Measurements from ENCODE around the gene PPT2.
"Not testable (repeated sequence)": the region's sequence is repeated elsewhere in the genome, so short reads cannot be mapped to it uniquely, and the experiment has no call there.

Gene PPT2

DNA sequence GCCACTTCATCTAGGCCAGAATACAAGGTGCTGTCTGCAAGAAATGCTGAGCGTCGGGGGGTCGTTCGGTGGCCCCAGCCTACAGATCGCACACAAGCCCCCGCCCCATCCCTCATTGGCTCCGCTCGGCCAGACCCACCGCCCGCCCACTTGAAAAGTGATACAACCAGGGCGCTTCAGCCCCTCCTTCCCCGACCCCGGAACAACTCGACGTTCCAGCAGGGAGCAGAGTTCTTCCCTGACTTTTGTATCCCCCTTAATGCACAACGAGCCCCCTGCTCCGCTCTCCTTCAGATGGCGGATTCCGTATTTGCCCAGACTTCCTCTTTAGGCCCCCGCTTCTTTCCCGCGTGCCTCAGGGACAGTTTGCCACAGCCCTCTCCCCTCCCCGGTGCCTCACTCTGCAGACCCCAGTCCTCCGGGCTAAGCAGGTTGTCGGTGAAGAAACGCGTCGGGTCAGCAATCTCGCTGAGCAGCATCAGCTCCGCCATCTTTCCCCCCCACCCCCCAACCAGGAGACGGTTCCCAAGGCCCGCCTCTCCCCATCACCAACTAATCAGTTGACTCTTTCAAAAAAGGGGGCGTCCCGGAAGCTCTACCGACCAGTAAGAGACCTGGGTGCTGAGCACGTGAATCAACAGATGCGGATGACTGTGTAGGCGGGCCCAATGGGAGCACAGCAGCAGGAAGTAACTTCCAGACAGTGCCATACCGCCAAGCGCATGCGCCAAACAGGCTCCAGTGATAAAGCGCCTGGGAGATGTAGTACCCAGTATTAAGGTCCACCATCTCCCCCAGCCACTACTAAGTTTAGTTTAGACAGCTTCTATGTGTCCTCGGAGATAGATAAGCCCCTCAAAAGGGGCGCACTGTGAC lies 26.0 kb upstream of the PPT2 start, which contains the start of gene ATF6B:
Gene ATF6B (minus strand): TSS at position 530 of the 876 bp plus-strand sequence. CDS start 39 bp downstream, at position 491.
- peak; percentile 99 for DNase-seq

DNA sequence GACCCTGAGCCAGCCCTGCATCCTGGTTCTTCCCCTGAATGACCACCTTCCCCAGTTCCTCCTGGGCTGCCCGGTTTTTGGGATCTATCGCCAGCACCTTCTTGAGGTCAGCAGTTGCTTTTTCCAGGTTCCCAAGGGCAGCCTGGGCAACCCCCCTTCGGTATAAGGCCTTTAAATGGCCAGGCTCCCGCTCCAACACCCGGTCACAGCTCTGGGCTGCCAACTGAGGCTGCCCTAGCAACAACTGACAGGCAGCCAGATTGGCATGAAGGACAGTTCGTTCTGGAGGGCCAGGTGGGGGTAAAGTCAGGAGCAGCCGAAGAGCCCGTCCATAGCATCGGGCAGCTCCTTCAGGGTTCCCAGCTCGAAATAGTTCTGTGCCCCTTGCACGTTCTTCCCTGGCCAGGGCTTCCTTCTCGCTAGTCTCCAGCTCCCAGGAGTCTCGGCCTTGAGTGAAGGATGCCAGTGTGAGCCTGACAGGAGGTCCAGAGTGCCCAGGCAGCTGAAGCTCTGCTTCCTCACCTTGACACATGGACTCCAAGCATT lies 25.1 kb upstream of the PPT2 start:
- no peak for DNase-seq

DNA sequence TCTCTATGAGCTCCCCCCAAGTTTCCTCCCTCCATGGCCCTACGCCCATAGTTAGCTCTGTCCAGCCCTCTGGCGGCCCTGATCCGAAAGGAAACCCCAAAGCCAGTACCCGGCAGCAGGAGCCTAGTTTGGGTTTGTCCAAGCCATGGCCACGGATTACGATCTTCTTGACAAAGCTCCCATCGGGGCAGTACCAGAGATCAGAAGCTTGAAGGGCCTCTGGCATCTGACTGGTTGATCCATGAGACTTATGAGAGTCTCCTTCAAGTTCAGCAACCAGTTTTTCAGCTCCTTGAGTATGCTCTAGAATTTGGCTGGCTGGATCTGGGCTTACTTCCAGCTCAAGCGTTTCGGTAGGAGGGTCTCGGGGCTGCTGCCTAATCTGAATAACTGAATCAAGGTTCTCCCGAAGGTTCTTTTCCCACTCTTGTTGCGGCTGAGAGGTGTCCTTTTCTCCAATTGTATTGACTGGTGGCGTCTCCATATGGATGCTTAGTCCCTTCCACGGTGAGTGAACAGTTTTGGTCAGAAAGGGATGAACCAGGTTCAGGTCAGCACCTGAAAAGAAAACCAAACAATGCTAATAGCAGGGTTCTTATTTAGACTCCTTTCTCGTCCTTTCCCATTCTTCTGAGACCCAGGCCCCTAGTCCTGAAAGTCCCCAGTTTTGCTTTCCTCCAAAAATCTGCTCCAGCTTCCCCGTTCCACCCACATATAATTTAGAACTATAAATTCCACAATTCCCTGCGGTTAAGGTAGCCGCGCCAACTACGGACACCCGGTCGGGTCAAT lies 24.4 kb upstream of the PPT2 start:
- peak; percentile 49 for DNase-seq

DNA sequence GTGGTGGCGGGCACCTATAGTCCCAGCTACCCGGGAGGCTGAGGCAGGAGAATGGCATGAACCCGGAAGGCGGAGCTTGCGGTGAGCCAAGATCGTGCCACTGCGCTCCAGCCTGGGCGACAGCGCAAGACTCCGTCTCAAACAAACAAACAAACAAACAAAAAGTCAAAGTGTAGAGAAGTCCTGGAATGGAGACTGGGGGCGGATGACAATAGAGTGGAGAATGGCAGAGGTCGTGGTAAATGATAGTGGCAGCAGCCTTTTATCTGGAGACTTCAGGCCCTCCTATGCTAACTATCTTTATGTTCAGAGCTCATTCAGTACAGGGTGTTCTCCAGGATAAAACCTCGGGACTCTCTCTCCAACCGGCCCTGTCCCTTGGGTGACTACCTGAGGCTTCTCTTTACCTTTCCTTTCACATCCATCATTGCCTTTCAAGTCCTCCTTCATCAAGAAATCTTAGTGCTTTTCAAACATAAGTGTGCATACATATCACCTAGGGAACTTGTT lies 22.4 kb upstream of the PPT2 start:
- no peak for DNase-seq

DNA sequence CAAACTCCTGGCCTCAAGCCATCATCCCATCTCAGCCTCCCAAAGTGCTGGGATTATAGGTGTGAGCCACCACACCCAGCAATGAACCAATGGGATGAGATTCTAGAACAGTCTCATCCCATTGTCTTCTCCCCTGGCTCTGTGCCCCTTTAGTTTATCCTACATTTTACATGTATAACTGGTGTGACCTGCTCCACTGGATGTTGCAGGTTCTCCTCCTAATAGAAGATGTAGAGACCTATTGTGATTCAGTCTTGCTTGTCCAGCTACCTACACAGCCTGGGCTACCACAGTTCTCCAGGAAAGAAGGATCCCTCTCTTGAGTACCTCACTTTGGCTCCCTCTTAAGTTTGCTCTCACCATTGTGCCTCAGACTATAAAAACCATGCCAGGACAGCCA lies 21.8 kb upstream of the PPT2 start:
- DNase-seq, result no peak

DNA sequence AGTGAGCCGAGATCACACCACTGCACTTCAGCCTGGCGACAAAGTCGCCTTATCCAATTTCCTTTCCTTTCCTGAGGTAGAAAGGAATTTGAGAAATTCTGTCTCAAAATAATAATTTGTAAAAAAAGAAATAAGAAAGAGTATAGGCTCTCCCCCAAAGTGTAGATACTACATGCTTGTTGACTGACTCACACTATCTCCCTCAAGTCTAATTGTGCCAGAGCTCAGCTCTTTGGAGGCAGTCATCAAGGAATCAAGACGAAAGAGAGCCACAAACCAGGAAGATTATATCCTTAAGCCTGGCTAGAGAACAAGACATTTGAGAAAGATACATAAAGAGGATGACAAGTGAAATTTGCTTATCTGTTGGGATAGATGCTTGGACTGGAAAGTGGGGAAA lies 20.2 kb upstream of the PPT2 start:
- no peak for DNase-seq

DNA sequence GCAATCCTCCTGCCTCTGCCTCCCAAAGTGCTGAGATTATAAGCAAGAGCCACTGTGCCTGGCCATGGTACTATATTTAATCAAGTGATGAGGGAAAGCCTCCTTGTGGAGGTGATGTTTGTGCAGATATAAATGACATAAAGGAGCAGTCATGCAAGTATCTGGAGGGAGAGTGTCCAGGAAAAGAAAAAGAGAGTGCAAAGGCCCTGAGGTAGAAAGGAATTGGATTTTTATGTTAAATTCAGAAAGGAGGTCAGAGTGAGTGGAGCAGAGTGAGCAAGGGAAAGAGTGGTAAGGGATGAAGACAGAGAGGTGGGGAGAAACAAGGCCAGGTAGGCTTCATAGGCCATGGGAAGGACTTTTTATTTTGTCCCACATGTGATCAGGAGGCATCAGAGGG lies 16.5 kb upstream of the PPT2 start:
- DNase-seq, result no peak

DNA sequence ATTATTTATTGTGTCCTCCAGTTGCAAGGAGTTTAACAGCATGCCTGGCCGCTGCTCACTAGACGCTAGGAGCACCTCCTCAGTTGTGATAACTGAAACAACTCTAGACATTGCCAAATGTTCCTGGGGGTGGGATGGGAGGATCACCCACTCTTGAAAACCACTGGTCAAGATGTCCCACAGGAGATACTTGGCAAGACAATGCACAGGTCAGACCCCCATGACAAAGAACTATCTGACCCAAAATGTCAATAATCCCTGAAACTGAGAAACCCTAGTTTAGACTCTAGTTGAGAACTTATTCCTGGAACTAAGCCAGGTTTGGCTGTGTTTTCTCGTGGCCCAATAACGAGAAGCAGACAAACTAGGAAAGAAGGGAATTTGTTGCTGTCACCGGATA lies 14.4 kb upstream of the PPT2 start:
- no peak for DNase-seq

DNA sequence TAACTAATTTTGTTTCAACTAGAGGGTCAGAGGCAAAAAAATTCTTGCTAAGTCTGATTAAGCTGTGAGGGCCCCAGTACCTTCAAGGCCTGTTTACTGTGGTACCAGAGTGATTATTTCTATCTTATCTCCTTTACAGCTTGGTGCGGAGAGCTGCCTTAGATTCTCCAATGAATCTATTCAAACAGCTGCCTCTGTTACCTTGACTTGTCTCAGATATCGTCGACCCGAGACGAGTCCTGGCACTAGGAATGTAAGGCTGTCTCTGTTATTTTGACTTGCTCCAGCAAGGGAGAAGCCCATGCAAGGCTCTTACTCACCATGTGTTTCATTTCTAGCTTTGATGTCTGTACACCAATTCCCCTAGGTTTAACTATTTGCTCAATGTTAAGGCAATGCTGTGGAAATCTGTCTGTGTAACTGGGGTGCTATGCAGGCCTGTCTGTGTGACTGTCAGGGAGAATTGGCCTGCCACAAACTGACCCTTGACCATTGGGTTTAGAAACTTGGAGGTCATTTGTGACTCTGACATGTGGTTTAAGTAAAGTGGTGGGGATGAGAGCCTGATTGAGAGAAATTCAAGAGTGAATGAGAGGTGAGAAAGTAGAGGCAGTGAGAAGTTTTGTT lies 13.4 kb upstream of the PPT2 start:
- no peak for DNase-seq

DNA sequence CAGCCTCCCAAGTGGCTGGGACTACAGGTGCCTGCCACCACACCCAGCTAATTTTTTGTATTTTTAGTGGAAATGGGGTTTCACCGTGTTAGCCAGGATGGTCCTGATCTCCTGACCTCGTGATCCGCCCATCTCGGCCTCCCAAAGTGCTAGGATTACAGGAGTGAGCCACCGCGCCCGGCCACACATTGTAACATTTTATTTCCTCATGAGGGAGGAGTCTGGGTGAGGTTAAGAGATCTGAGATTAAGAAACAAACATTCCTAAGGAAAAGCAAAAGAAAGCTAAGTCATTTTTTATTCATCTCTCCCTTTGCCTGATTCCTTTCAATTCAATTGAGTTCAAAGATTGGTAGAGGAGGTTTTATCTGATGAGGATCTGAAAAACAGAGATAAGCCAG lies 9.7 kb upstream of the PPT2 start:
- DNase-seq, result not testable (repeated sequence)

DNA sequence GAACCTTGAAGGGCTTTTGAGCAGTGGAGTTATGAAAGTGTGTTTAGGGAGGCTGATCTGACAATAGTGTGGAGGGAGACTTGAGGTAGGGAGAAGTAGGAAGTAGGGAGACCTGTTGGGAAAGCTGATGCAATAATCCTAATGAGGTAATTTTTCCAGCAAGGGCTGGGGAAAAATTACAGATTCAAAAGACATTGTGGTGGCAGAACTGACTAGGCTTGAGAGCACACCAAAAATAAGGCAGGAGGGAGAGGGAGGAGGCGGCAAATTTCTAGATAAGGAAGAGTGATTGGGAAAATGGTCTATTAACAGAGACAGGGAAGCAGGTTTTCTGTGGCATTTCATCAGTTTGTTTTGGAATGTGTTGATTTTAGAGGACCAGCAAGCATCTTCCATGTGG lies 7.7 kb upstream of the PPT2 start:
- DNase-seq, result no peak

DNA sequence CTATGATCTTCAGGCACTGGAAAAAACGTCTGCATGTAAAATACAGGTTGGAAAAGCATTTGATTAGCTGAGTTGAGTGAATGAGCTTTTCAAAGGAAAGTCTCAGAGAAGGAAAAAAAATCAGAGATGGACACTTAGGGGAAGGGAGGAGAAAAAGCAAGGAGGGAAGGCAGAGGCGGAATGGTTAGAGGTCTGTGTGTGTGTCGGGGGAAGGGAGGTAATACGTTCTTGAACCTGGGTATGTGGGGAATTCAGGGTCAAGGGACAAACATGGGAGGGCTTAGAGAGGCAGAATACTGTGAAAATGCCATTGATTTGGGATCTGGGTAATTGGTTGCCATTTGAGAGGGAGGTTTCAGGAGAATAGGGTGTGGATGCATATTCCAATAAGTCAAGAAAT lies 7.3 kb upstream of the PPT2 start:
- no peak for DNase-seq

DNA sequence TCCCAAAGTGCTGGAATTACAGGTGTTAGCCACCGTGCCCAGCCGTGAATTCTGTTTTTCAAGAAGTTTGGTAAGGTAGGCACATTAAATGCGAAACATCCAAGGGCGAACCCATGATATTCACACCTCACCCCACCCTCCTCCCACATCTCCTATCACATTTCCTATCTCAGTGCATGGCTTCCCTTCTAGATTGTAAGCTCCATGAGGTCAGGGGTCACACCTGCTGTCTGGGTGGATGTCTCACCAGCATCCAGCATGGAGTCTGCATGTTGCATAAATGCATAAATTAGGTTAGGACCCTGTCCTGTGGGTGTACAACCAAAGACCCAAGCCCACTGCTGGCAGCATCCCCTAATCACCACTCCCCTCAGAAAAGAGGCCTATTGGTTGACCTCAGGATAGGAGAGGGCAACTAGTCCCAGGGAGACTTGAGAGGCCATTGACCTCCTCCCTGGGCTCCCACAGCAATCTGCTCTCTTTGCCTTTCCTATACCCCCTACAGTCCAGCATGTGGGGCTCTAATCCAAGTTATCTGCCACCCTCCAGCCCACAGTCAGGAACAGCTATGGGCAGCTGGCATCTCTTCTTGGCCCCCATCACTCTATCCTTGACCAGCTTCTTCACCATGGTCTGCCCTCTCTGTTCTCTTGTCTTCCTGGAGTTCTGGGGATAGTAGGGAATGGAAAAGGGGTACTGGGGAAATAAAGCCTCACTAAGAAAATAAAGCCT lies 6.4 kb upstream of the PPT2 start:
- DNase-seq, result no peak

DNA sequence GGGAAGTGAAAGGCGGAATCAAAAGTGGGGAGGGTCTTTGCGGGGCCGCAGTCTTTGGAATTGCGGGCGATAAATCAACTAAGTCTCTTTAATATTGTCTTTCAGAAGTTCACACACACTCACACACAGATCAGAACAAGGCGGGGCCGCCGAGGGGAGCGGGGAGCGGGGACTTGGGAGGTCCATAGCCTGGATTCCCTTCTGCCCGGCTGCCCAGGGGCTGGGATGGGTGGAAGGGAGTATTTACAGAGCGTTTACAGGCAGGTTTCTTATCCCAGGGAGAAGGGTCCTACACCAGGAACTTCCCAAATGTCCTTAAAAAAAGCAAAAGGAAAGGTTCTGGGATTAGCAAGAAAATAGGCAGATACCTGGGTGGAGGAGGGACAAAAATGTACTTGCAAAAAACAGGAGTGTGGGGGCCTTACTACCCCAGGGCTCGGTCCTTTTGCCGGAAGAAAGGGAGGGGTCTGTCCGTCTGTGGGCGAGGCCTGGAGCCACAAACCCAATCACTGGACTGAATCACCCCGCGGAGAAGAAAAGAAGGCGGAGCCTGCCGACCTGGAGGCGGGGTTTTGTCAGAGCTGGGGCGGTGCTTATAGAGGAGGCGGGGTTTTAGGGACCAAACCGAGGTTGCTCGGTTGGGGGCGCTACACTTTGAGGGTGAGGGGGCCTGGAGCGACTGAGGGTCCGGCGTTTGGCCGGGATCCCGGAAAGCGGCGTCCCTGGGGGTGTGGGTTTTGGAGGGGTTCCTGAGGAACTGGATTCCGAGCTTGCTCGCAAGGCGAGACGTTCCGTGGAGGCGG lies 5.5 kb upstream of the PPT2 start:
- no peak for DNase-seq

DNA sequence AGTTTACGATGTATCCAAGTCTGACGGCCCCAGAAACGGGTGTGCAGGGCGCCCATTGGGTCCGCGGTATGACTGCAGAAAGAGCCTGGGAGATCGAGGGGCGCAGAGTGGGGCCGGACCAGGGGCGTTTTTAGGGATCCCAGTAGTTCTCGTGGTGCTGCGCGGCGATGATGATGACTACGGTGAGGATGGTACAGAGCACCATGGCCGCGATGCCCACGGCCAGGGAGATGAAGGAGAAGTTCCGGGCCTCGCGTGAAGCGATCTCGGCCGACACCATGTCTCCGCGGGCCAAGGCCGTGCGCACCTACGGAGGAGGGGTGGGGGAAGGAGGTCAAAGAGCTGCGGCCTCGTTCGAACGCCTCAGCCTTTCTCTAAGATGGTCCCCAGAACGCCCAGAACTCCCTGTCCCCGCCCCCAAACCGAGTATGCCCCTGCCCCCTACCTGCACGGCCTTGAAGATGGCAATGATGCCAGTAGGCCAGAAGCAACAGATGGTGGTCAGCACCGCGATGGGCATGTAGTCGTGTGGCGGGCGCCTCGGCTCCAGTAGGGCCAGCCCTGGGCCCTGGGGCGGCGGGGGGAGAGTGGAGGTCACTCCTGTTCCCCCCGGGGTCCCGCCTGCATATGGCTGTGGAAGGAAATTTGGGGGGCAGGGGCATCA lies 4.7 kb upstream of the PPT2 start:
- DNase-seq, result no peak

DNA sequence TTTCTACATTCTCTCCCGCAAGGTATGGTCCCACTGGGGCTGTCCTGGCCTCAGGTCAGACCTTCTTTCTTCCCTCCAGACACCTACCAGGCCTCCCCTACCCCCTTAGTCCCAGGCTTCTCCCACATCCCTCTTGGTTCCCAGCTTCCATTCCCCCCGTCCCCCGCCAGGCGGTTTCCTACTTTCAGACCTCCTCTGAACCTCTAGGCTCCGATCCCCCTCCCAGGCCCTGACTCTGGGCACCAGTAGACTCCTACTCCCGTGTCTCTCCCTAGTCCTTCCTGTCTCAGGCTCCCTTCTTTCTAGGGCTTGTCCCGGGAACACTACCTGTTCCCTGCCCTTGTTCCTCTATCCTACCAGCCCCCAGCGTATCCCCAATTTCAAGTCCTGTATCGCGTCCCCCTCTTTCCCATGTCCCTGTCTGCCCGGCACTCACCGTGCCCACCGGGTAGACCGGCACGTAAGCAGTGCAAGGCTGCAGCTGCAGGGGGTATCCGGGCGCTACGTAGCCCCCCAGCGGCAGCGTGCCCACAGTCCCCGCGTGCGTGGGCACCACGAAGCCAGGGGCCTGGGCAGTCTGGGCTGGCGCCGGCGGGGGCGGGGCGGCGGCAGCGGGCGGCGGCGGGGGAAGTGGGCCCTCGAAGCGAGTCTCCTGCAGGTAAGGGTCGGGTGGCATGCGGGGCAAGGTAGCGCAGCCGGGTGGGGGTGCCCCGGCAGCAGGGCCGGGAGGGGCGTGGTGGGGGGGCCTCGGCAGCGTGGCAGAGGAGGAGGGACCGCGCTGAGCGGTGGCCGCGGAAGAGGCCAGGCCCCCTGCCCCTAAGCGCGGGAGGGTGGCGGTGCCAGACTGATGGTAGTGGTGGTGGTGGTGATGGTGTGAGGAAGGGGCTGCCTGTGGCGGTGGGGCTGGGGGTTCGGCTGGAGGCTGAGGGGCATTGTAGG lies 3.7 kb upstream of the PPT2 start:
- no peak for DNase-seq

DNA sequence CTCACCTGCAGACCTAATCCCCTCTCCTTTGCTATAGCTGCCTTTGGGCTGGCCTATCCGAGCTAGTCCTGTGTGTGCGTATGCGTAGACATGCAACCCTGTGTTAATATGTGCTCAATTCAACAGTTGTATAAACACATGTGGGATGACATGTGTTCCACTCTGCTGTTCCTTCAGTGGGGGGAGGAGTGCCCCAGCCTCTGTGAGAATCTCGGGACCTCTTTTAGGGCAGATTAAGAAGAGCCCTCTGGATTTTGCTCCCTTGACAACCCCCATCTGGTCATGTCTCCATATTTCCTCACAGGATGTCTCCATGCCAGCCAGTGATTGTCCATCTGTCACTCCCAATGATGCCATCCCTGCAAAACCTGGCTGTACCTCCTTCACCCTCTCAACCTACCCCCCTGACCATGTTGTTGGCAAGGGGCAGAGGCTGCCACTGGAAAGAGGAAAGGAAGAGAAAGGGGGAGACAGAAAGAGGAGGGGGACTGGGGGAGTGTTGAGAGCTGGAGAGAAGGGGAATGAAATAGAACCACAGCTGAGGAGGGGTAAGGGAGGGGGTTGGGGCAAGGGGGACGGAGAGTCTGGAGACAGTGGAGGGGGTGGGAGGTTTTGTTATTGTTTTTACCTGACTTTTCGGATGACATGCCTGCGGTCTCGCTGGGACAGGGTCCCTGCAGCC lies 2.6 kb upstream of the PPT2 start:
- no peak for DNase-seq

DNA sequence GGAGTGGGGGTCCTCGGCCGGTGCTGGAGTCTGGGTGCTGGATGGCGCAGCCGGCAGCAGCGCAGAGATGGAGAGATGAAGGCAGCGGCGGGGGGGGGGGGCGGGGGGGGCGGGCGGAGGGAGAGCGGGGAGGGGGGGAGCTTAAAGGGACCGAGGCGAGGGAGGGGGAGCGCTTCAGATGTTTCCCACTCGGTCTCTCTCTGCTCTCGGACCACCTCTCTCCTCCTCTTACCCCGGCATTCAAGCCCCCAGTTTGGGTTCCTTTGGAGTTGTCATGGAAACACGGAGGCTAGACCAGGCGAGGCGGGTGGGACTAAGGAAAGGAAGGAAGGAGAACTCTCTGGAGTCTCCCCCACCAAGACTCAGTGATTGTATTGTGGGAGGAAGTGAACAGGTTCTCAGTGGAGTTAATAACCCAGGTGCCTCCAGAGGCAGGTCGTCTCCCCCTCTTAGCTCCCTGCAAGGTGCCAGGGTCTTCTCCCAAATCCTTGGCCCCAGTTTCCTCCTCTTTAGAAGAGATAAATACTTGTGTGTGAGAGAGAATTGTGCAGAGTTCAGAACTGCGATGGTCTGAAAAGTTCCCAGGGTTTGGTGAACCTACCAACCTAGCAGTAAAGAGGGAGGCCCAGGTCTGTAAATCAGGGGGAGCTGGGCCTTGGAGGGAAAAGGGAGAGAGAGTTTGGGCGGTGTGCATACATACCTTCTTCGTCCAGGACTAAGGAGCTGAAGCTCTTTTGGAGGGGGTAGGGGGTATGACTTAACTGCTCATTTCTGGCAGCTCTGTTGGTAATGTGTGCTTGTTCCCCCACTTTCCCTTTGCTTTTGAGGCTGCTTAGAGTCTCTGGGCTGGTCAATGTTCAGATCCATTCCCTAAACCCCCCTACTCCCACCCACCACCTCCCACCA lies 1.8 kb upstream of the PPT2 start, which contains the start of gene PRRT1:
Gene PRRT1 (minus strand): TSS at position 77 of the 906 bp plus-strand sequence. CDS start 112 bp downstream, outside the sequence.
- no peak for DNase-seq
